ENCODE data around the gene CLPX. TPM values are rescaled to one million over a fixed set of nuclear protein-coding genes. Genes with fewer than 3 reads are reported as not detected.
"Not testable (repeated sequence)": the region's sequence is repeated elsewhere in the genome, so short reads cannot be mapped to it uniquely, and the experiment has no call there.

The CLPX gene
- total RNA-seq, 1 donor from 2014 or later: 62.8 TPM

- H3K9me3 Mint-ChIP-seq: no peaks in the 10 kb centered on the region
- H3K27ac Mint-ChIP-seq: no peak overlapping the region
- H3K36me3 Mint-ChIP-seq (ENCODE audit: low read depth): peaks cover 35% of the 10 kb centered on the region
- no peaks in the 10 kb centered on the region for H3K27me3 Mint-ChIP-seq
- H3K4me3 Mint-ChIP-seq: no peak overlapping the region
- DNase-seq: no peak
- H3K4me1 Mint-ChIP-seq: no peaks in the 10 kb centered on the region
- intact Hi-C loops (cut with micrococcal nuclease): no loop called here
Measured at GRCh38 chr15:65172531-65172930, 12.6 kb downstream of the CLPX start.

GRCh38 chr15:65171428-65171827 lies 13.7 kb downstream of the CLPX start:
- no peak for DNase-seq
- H3K27ac Mint-ChIP-seq: no peak overlapping the region
- intact Hi-C loops (cut with micrococcal nuclease): no loop called here
- H3K36me3 Mint-ChIP-seq (ENCODE audit: low read depth): peaks cover 36% of the 10 kb centered on the region
- H3K9me3 Mint-ChIP-seq: no peaks in the 10 kb centered on the region
- no peak overlapping the region for H3K4me3 Mint-ChIP-seq
- H3K4me1 Mint-ChIP-seq: no peaks in the 10 kb centered on the region
- H3K27me3 Mint-ChIP-seq: no peaks in the 10 kb centered on the region

GRCh38 chr15:65165875-65166274 lies 19.3 kb downstream of the CLPX start:
- Mint-ChIP-seq H3K4me3 (no peak overlapping the region), H3K27me3 (no peaks in the 10 kb centered on the region), H3K9me3 (no peaks in the 10 kb centered on the region), H3K4me1 (no peaks in the 10 kb centered on the region), H3K27ac (no peak overlapping the region), H3K36me3 (ENCODE audit: low read depth) (peaks cover 26% of the 10 kb centered on the region)
- intact Hi-C loops (cut with micrococcal nuclease): no loop called here
- DNase-seq: no peak

GRCh38 chr15:65164139-65164538 lies 21.0 kb downstream of the CLPX start:
- Mint-ChIP-seq H3K27ac (no peak overlapping the region), H3K36me3 (ENCODE audit: low read depth) (peaks cover 28% of the 10 kb centered on the region), H3K4me3 (no peak overlapping the region), H3K9me3 (no peaks in the 10 kb centered on the region), H3K27me3 (no peaks in the 10 kb centered on the region), H3K4me1 (no peaks in the 10 kb centered on the region)
- intact Hi-C loops (cut with micrococcal nuclease): no loop called here
- DNase-seq: no peak

- intact Hi-C loops (cut with micrococcal nuclease): no loop called here
- Mint-ChIP-seq H3K4me3 (no peak overlapping the region), H3K36me3 (ENCODE audit: low read depth) (peaks cover 28% of the 10 kb centered on the region), H3K27ac (no peak overlapping the region), H3K4me1 (no peaks in the 10 kb centered on the region), H3K9me3 (no peaks in the 10 kb centered on the region), H3K27me3 (no peaks in the 10 kb centered on the region)
- no peak for DNase-seq
Measured at GRCh38 chr15:65163041-65163440, 22.1 kb downstream of the CLPX start.

GRCh38 chr15:65156692-65157091 lies 28.4 kb downstream of the CLPX start:
- no peaks in the 10 kb centered on the region for H3K9me3 Mint-ChIP-seq
- peaks cover 46% of the 10 kb centered on the region for H3K36me3 Mint-ChIP-seq (ENCODE audit: low read depth)
- no peak overlapping the region for H3K27ac Mint-ChIP-seq
- H3K4me3 Mint-ChIP-seq: no peak overlapping the region
- intact Hi-C loops (cut with micrococcal nuclease): no loop called here
- no peaks in the 10 kb centered on the region for H3K27me3 Mint-ChIP-seq
- DNase-seq: no peak
- no peaks in the 10 kb centered on the region for H3K4me1 Mint-ChIP-seq

GRCh38 chr15:65154720-65155119 lies 30.4 kb downstream of the CLPX start:
- Mint-ChIP-seq H3K36me3 (ENCODE audit: low read depth) (peaks cover 44% of the 10 kb centered on the region), H3K4me1 (no peaks in the 10 kb centered on the region), H3K27me3 (no peaks in the 10 kb centered on the region), H3K4me3 (no peak overlapping the region), H3K9me3 (no peaks in the 10 kb centered on the region), H3K27ac (no peak overlapping the region)
- DNase-seq: no peak
- intact Hi-C loops (cut with micrococcal nuclease): no loop called here

- H3K36me3 Mint-ChIP-seq (ENCODE audit: low read depth): peaks cover 27% of the 10 kb centered on the region
- no peaks in the 10 kb centered on the region for H3K27me3 Mint-ChIP-seq
- no peak overlapping the region for H3K27ac Mint-ChIP-seq
- no peaks in the 10 kb centered on the region for H3K9me3 Mint-ChIP-seq
- no peaks in the 10 kb centered on the region for H3K4me1 Mint-ChIP-seq
- DNase-seq: no peak
- intact Hi-C loops (cut with micrococcal nuclease): no loop called here
- H3K4me3 Mint-ChIP-seq: no peak overlapping the region
Measured at GRCh38 chr15:65147902-65148301, 37.2 kb downstream of the CLPX start.

GRCh38 chr15:65146438-65146837 lies 38.7 kb downstream of the CLPX start:
- DNase-seq: no peak
- Mint-ChIP-seq H3K9me3 (no peaks in the 10 kb centered on the region), H3K27me3 (no peaks in the 10 kb centered on the region), H3K4me3 (no peak overlapping the region), H3K4me1 (no peaks in the 10 kb centered on the region), H3K27ac (no peak overlapping the region), H3K36me3 (ENCODE audit: low read depth) (peaks cover 19% of the 10 kb centered on the region)
- intact Hi-C loops (cut with micrococcal nuclease): no loop called here

GRCh38 chr15:65138631-65139030 lies 46.5 kb downstream of the CLPX start:
- H3K4me3 Mint-ChIP-seq; H3K36me3 Mint-ChIP-seq (ENCODE audit: low read depth); H3K4me1 Mint-ChIP-seq; H3K27ac Mint-ChIP-seq; DNase-seq; H3K9me3 Mint-ChIP-seq; H3K27me3 Mint-ChIP-seq: not testable (repeated sequence)
- intact Hi-C loops (cut with micrococcal nuclease): loop anchor here (10.0 kb wide), 1 partner anchor 94 kb away; the partner anchor contains the start of gene SLC51B

GRCh38 chr15:65137893-65138292 lies 47.2 kb downstream of the CLPX start:
- intact Hi-C loops (cut with micrococcal nuclease): loop anchor here (10.0 kb wide), 1 partner anchor 93 kb away; the partner anchor contains the start of gene SLC51B
- H3K9me3 Mint-ChIP-seq; H3K27ac Mint-ChIP-seq; H3K4me3 Mint-ChIP-seq; H3K4me1 Mint-ChIP-seq; H3K36me3 Mint-ChIP-seq (ENCODE audit: low read depth); DNase-seq; H3K27me3 Mint-ChIP-seq: not testable (repeated sequence)

- H3K9me3 Mint-ChIP-seq; H3K27me3 Mint-ChIP-seq; H3K27ac Mint-ChIP-seq; H3K36me3 Mint-ChIP-seq (ENCODE audit: low read depth); DNase-seq; H3K4me3 Mint-ChIP-seq: not testable (repeated sequence)
- peaks cover 10% of the 10 kb centered on the region for H3K4me1 Mint-ChIP-seq
- intact Hi-C loops (cut with micrococcal nuclease): loop anchor here (10.0 kb wide), 1 partner anchor 92 kb away; the partner anchor contains the start of gene SLC51B
Measured at GRCh38 chr15:65137089-65137488, 48.1 kb downstream of the CLPX start.

- peaks cover 7% of the 10 kb centered on the region for H3K9me3 Mint-ChIP-seq
- peak overlapping the region; percentile 58 for H3K27ac Mint-ChIP-seq
- no peaks in the 10 kb centered on the region for H3K27me3 Mint-ChIP-seq
- peaks cover 7% of the 10 kb centered on the region for H3K36me3 Mint-ChIP-seq (ENCODE audit: low read depth)
- DNase-seq: no peak
- H3K4me3 Mint-ChIP-seq: peak overlapping the region; percentile 87
- peaks cover 24% of the 10 kb centered on the region for H3K4me1 Mint-ChIP-seq
- intact Hi-C loops (cut with micrococcal nuclease): loop anchor here (5.0 to 10.0 kb wide), 2 partner anchors 90 to 142 kb away; partner anchors contain the start of gene SLC51B
Measured at GRCh38 chr15:65134538-65134937, 50.6 kb downstream of the CLPX start.

GRCh38 chr15:65133548-65134200 lies 51.5 kb downstream of the CLPX start, which contains the start of gene PDCD7:
TSS of gene PDCD7 (minus strand) at chr15:65133808. CDS start at chr15:65133781, 27 bp downstream.
- intact Hi-C loops (cut with micrococcal nuclease): loop anchor here (1.0 to 10.0 kb wide), 6 partner anchors 52 to 747 kb away; partner anchors contain the start of genes CLPX, PARP16, RNU5A-1 and SLC51B
- H3K9me3 Mint-ChIP-seq: peaks cover 7% of the 10 kb centered on the region

More at GRCh38 chr15:65133548-65134200, 51.5 kb downstream of the CLPX start, which contains the start of gene PDCD7:
- peak; percentile 96 for DNase-seq
- Mint-ChIP-seq H3K36me3 (ENCODE audit: low read depth) (peaks cover 13% of the 10 kb centered on the region), H3K4me3 (peak within 1 kb of the TSS; percentile 91), H3K27me3 (no peaks in the 10 kb centered on the region), H3K4me1 (peaks cover 25% of the 10 kb centered on the region), H3K27ac (peak within 1 kb of the TSS; percentile 89)
